ENCODE measurements around the gene UCP3. TPM values are rescaled to one million over a fixed set of nuclear protein-coding genes. Genes with fewer than 3 reads are reported as not detected.

Gene UCP3
- total and polyA plus RNA-seq, 9 donors: 0.70 to 2.2 (median 1.1) TPM

- 92 to 97% (median 96%) methylated on average over 3 of the region's 3 CpGs for WGBS, 3 donors
- H3K36me3 ChIP-seq: no peaks in the 10 kb centered on the region
- intact Hi-C loops (cut with DNase I): no loop called here
These were observed 24.2 kb upstream of the UCP3 start for GRCh38 chr11:74033046-74033445.

GRCh38 chr11:74030723-74031676, 22.1 kb upstream of the UCP3 start:
- no peak for TF ChIP-seq EP300 (IDR thresholded peaks at IDR 0.05)
- TF ChIP-seq CTCF (IDR thresholded peaks at IDR 0.05): no peak
- TF ChIP-seq POLR2A (IDR thresholded peaks at IDR 0.05): no peak
- no peaks in the 10 kb centered on the region for H3K36me3 ChIP-seq
- intact Hi-C loops (cut with DNase I): no loop called here
- H3K27me3 ChIP-seq: no peaks in the 10 kb centered on the region
- DNase-seq: no peak
- no peak overlapping the region for H3K27ac ChIP-seq
- no peaks in the 10 kb centered on the region for H3K9me3 ChIP-seq
- no peaks in the 10 kb centered on the region for H3K4me1 ChIP-seq (ENCODE audit: insufficient read depth)
- H3K4me3 ChIP-seq: no peak overlapping the region
- 84 to 89% (median 87%) methylated on average over 9 of the region's 9 CpGs for WGBS, 3 donors

More at GRCh38 chr11:74033046-74033445, 24.2 kb upstream of the UCP3 start:
- H3K27me3 ChIP-seq: no peaks in the 10 kb centered on the region
- no peaks in the 10 kb centered on the region for H3K9me3 ChIP-seq
- TF ChIP-seq EP300 (IDR thresholded peaks at IDR 0.05) (no peak), CTCF (IDR thresholded peaks at IDR 0.05) (no peak), POLR2A (IDR thresholded peaks at IDR 0.05) (no peak)
- DNase-seq: no peak
- no peak overlapping the region for H3K27ac ChIP-seq
- no peaks in the 10 kb centered on the region for H3K4me1 ChIP-seq (ENCODE audit: insufficient read depth)
- H3K4me3 ChIP-seq: no peak overlapping the region

DNA sequence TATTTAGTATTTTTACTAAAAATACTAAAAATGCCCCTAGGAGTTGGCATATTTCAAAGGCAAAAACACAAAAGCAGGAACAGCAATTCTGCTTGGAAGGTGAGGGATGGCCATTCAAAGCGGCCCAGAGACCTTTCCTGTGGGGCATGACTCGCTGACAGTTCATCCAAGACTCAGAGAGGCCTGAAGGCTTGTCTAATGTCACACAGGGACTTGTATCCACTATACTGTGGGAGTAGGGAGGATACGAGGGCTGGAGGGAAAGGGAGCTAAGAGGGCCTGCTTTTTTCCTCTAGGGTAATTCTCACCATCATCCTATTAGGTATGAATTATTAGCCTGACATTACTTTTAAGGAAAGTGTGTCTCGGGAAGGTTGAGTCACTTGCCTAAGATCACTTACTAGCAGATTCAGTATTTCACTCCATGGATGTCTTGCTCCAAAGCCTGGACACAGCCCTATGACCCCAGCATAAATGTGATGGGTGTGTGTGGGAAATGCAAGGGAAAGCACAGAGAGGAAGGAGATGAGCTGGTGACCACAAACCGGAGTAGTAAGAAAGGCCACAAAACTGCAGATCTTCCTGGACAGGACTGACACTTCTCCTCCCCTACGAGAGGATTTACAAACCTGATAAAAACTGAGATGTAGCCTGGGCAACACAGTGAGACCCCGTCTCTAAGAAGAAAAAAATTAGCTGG, 16.7 kb upstream of the UCP3 start:
- H3K36me3 ChIP-seq: no peaks in the 10 kb centered on the region
- TF ChIP-seq EP300 (IDR thresholded peaks at IDR 0.05) (no peak), CTCF (IDR thresholded peaks at IDR 0.05) (no peak), POLR2A (IDR thresholded peaks at IDR 0.05) (no peak)
- 88 to 94% (median 88%) methylated on average over 7 of the region's 7 CpGs for WGBS, 3 donors
- DNase-seq: no peak
- no peaks in the 10 kb centered on the region for H3K9me3 ChIP-seq
- H3K4me1 ChIP-seq (ENCODE audit: insufficient read depth): no peaks in the 10 kb centered on the region
- no peaks in the 10 kb centered on the region for H3K27me3 ChIP-seq
- intact Hi-C loops (cut with DNase I): no loop called here
- no peak overlapping the region for H3K27ac ChIP-seq
- no peak overlapping the region for H3K4me3 ChIP-seq

DNA sequence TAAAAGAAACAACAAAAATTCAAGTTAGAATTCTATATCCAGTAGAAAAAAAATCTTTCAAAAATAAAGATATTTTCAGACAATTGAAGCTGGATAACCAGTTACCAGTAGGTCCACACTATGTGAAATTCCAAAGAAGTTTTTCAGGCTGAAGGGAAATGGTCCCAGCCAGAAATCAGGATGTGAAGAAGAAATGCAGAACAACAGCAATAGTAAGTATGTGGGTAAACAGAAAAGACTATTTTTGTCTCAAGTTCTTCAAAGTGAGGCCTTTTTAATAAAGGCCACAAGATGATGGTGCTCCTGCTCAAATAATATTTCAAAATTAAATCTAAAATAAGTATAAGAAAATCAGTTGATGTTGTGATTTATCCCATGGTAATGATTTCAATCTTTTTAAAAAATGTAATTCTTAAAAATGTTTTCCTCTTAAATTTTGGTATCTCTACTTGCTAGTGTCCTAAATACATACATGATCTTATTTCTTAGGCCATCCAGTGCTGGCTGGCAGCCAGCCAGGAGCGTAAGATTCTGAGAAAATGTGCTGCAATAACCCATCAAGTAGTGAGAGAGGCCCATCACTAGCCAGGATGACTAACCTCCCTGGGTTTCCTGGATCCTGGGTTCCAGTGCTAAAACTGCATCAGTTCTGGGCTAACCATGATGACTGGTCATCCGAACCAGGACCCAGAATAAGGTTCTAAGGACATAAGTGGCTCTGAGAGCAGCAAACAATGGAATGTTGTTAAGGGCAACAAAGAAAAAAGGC, 15.6 kb upstream of the UCP3 start:
- TF ChIP-seq POLR2A (IDR thresholded peaks at IDR 0.05) (no peak), CTCF (IDR thresholded peaks at IDR 0.05) (no peak), EP300 (IDR thresholded peaks at IDR 0.05) (no peak)

More for the DNA sequence above, 15.6 kb upstream of the UCP3 start:
- WGBS, 3 donors: 61 to 66% (median 63%) methylated on average over 2 of the region's 2 CpGs
- H3K4me1 ChIP-seq (ENCODE audit: insufficient read depth): no peaks in the 10 kb centered on the region
- peak in 1 of 5 donors; percentile 64 for DNase-seq
- no peak overlapping the region for H3K27ac ChIP-seq
- H3K4me3 ChIP-seq: no peak overlapping the region
- H3K36me3 ChIP-seq: no peaks in the 10 kb centered on the region
- H3K27me3 ChIP-seq: no peaks in the 10 kb centered on the region
- intact Hi-C loops (cut with DNase I): no loop called here
- H3K9me3 ChIP-seq: no peaks in the 10 kb centered on the region
